ENCODE results near the gene LHFPL3.
"Not testable (repeated sequence)": the region's sequence is repeated elsewhere in the genome, so short reads cannot be mapped to it uniquely, and the experiment has no call there.

The LHFPL3 gene

DNA sequence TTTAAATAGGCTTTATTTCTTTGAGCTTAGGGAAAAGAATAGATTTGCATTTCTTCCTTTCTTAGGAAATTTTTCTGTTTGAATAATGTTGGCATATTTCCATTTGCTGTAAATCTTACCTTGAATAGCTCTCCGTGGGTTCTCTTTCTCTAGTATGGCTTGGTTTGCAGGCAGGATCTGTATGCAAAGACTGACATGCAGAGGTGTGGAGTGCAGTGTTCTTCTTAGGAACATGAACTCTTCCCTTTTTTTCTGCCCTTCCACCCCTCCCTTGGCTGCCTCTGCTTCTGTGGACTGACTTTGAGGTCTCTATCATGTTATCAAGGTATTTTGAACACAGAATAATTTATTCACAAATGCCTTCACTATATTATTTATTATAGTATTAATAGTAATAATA lies 222.8 kb downstream of the LHFPL3 start:
- no peak overlapping the region for H2AFZ ChIP-seq (ENCODE audit: low read length)
- no peak overlapping the region for H3K9ac ChIP-seq (ENCODE audit: low read length)
- TF ChIP-seq EZH2phosphoT487 (IDR thresholded peaks at IDR 0.05; ENCODE audit: low read length) (no peak), EZH2 (optimal IDR thresholded peaks at IDR 0.05; ENCODE audit: low read depth, low read length) (no peak)
- TF ChIP-seq, protein P1, sequence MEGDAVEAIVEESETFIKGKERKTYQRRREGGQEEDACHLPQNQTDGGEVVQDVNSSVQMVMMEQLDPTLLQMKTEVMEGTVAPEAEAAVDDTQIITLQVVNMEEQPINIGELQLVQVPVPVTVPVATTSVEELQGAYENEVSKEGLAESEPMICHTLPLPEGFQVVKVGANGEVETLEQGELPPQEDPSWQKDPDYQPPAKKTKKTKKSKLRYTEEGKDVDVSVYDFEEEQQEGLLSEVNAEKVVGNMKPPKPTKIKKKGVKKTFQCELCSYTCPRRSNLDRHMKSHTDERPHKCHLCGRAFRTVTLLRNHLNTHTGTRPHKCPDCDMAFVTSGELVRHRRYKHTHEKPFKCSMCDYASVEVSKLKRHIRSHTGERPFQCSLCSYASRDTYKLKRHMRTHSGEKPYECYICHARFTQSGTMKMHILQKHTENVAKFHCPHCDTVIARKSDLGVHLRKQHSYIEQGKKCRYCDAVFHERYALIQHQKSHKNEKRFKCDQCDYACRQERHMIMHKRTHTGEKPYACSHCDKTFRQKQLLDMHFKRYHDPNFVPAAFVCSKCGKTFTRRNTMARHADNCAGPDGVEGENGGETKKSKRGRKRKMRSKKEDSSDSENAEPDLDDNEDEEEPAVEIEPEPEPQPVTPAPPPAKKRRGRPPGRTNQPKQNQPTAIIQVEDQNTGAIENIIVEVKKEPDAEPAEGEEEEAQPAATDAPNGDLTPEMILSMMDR (IDR thresholded peaks at IDR 0.05; ENCODE audit: low read length), result no peak
- no peak for DNase-seq
- no peaks in the 10 kb centered on the region for H3F3A ChIP-seq (ENCODE audit: insufficient read depth, low read length)
- no peaks in the 10 kb centered on the region for H3K9me3 ChIP-seq (replicated peaks; ENCODE audit: insufficient read depth, low read length)
- H3K79me2 ChIP-seq (ENCODE audit: low read length), result no peaks in the 10 kb centered on the region
- no peaks in the 10 kb centered on the region for H3K4me1 ChIP-seq (ENCODE audit: low read length)
- H3K27me3 ChIP-seq (replicated peaks; ENCODE audit: insufficient read depth, low read length), result no peaks in the 10 kb centered on the region
- H3K4me2 ChIP-seq (ENCODE audit: low read depth, low read length), result no peak overlapping the region
- no peaks in the 10 kb centered on the region for H3K9me2 ChIP-seq (replicated peaks; ENCODE audit: insufficient read depth, low read length)
- no peaks in the 10 kb centered on the region for H3K36me3 ChIP-seq (replicated peaks; ENCODE audit: insufficient read depth, low read length)
- no peak overlapping the region for H3K27ac ChIP-seq (ENCODE audit: low read length)
- no peak overlapping the region for H3K4me3 ChIP-seq (ENCODE audit: low read length)
- H4K20me1 ChIP-seq (ENCODE audit: insufficient read depth, low read length), result no peaks in the 10 kb centered on the region

DNA sequence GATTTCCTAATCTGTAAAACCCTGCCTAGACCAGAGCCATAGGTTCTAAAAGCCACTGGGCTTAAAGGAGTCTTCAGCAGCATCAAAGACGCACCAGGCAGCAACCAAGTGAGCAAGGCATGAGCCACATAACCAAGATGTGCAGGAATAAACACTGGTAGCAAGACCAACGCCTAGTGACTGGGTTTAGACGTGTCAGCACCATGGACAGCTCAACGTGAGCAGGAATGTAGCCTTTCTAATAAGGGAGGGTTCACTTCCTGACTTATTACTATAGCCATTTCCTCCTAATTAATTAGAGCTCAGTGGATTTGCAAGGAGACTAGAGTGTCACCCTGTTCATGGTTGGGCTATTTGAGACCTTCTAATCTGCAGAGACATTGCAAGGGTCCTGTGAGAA lies 223.7 kb downstream of the LHFPL3 start:
- no peaks in the 10 kb centered on the region for H3F3A ChIP-seq (ENCODE audit: insufficient read depth, low read length)
- H3K27me3 ChIP-seq (replicated peaks; ENCODE audit: insufficient read depth, low read length), result no peaks in the 10 kb centered on the region
- peak; percentile 65 for DNase-seq

DNA sequence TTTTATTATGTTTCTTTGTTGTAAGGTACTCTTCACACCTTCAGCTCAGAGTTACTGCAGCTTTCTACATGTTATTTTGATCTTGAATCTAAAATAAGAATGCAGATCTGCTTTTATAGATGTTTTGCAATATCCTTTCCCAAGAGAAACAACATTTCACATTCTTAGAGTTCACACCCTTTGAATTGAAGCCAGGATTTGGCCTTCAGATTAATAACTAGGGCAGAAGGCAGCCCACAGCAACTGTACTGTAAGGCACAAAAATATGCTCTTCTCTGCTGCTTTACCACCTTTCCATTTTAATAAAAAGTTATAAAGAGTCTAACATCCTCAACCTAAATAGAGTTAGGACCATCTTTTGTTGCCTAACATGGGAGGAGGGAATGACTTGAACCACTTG lies 224.7 kb downstream of the LHFPL3 start:
- no peaks in the 10 kb centered on the region for H3K36me3 ChIP-seq (replicated peaks; ENCODE audit: insufficient read depth, low read length)
- H3K9ac ChIP-seq (ENCODE audit: low read length), result no peak overlapping the region
- H3K9me3 ChIP-seq (replicated peaks; ENCODE audit: insufficient read depth, low read length), result no peaks in the 10 kb centered on the region
- H3K27ac ChIP-seq (ENCODE audit: low read length), result no peak overlapping the region
- no peaks in the 10 kb centered on the region for H3F3A ChIP-seq (ENCODE audit: insufficient read depth, low read length)
- H3K79me2 ChIP-seq (ENCODE audit: low read length), result no peaks in the 10 kb centered on the region
- no peaks in the 10 kb centered on the region for H4K20me1 ChIP-seq (ENCODE audit: insufficient read depth, low read length)
- no peak for DNase-seq
- H3K9me2 ChIP-seq (replicated peaks; ENCODE audit: insufficient read depth, low read length), result no peaks in the 10 kb centered on the region
- TF ChIP-seq EZH2 (optimal IDR thresholded peaks at IDR 0.05; ENCODE audit: low read depth, low read length) (no peak), EZH2phosphoT487 (IDR thresholded peaks at IDR 0.05; ENCODE audit: low read length) (no peak)
- TF ChIP-seq, protein P1 (IDR thresholded peaks at IDR 0.05; ENCODE audit: low read length), result no peak
- no peaks in the 10 kb centered on the region for H3K27me3 ChIP-seq (replicated peaks; ENCODE audit: insufficient read depth, low read length)
- H3K4me2 ChIP-seq (ENCODE audit: low read depth, low read length), result no peak overlapping the region
- H3K4me3 ChIP-seq (ENCODE audit: low read length), result no peak overlapping the region
- no peaks in the 10 kb centered on the region for H3K4me1 ChIP-seq (ENCODE audit: low read length)
- no peak overlapping the region for H2AFZ ChIP-seq (ENCODE audit: low read length)

More for the DNA sequence above, 223.7 kb downstream of the LHFPL3 start:
- Histone ChIP-seq H3K4me1 (ENCODE audit: low read length) (no peaks in the 10 kb centered on the region), H3K4me3 (ENCODE audit: low read length) (no peak overlapping the region), H3K36me3 (replicated peaks; ENCODE audit: insufficient read depth, low read length) (no peaks in the 10 kb centered on the region), H3K4me2 (ENCODE audit: low read depth, low read length) (no peak overlapping the region), H3K79me2 (ENCODE audit: low read length) (no peaks in the 10 kb centered on the region), H4K20me1 (ENCODE audit: insufficient read depth, low read length) (no peaks in the 10 kb centered on the region), H3K9ac (ENCODE audit: low read length) (no peak overlapping the region), H3K9me2 (replicated peaks; ENCODE audit: insufficient read depth, low read length) (no peaks in the 10 kb centered on the region), H2AFZ (ENCODE audit: low read length) (no peak overlapping the region), H3K9me3 (replicated peaks; ENCODE audit: insufficient read depth, low read length) (no peaks in the 10 kb centered on the region), H3K27ac (ENCODE audit: low read length) (no peak overlapping the region)
- no peak for TF ChIP-seq EZH2phosphoT487 (IDR thresholded peaks at IDR 0.05; ENCODE audit: low read length)
- TF ChIP-seq EZH2 (optimal IDR thresholded peaks at IDR 0.05; ENCODE audit: low read depth, low read length), result no peak
- TF ChIP-seq, protein P1 (IDR thresholded peaks at IDR 0.05; ENCODE audit: low read length), result no peak

DNA sequence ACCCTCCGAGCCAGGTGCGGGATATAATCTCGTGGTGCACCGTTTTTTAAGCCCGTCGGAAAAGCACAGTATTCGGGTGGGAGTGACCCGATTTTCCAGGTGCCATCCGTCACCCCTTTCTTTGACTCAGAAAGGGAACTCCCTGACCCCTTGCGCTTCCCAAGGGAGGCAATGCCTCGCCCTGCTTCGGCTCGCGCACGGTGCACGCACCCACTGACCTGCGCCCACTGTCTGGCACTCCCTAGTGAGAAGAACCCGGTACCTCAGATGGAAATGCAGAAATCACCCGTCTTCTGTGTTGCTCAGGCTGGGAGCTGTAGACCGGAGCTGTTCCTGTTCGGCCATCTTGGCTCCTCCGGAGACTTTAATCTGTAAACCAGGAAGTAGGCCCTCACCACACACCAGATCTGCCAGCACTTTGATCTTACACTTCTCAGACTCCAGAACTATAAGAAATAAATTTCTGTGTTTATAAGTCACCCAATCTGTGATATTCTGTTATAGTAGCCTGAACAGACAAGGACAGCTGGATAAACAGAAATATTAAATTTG lies 235.0 kb downstream of the LHFPL3 start:
- H3K9me3 ChIP-seq (replicated peaks; ENCODE audit: insufficient read depth, low read length); H3F3A ChIP-seq (ENCODE audit: insufficient read depth, low read length); H3K4me1 ChIP-seq (ENCODE audit: low read length); H4K20me1 ChIP-seq (ENCODE audit: insufficient read depth, low read length); H3K36me3 ChIP-seq (replicated peaks; ENCODE audit: insufficient read depth, low read length); H3K9me2 ChIP-seq (replicated peaks; ENCODE audit: insufficient read depth, low read length); H3K4me3 ChIP-seq (ENCODE audit: low read length); H3K4me2 ChIP-seq (ENCODE audit: low read depth, low read length); H3K27ac ChIP-seq (ENCODE audit: low read length); H3K79me2 ChIP-seq (ENCODE audit: low read length); H2AFZ ChIP-seq (ENCODE audit: low read length); DNase-seq; H3K27me3 ChIP-seq (replicated peaks; ENCODE audit: insufficient read depth, low read length); H3K9ac ChIP-seq (ENCODE audit: low read length): not testable (repeated sequence)
